OCI-LY7 (cell line): ENCODE data around the gene FAM193B. TPM values are rescaled to one million over a fixed set of nuclear protein-coding genes. Genes with fewer than 3 reads are reported as not detected.
A peak's percentile ranks its signal among the peaks of the same experiment; 100 is the strongest.

Source experiments
- BruUV-seq: library from RNA; stranded (reverse); fragments of 400-500 nt; replicated peaks from 2 replicates; lab custom pipeline; 2021; lab: Mats Ljungman, UMichigan
- CTCF ChIA-PET: fragments of 300-600 bp; sonication (Branson Sonifier 250); formaldehyde crosslinking; loops from one replicate; lab custom pipeline; 2022; ENCODE audit warnings: antibody characterized with exemption; ENCODE audit not compliant: unreplicated experiment; lab: Charles Lee
- POLR2A ChIA-PET: fragments of 300-600 bp; sonication (Branson Sonifier 250); formaldehyde crosslinking; loops from one replicate; lab custom pipeline; 2022; ENCODE audit warnings: antibody characterized with exemption; lab: Charles Lee
- DNase-seq: peaks from one replicate; pipeline ENCODE4 v3.0.0-alpha.2; 2015; ENCODE audit warnings: low spot score
- H2AFZ ChIP-seq: fragments of 200-600 bp; sonication (generic), shearing (Covaris generic); 2 replicates; pipeline ENCODE4 v1.6.1; 2014; ENCODE audit warnings: mild to moderate bottlenecking, antibody characterized with exemption, low read length, moderate library complexity
- H3K27ac ChIP-seq: fragments of 200-600 bp; sonication (generic); 2 replicates; pipeline ENCODE4 v1.5.1; 2014; ENCODE audit warnings: mixed run types, low read depth, mild to moderate bottlenecking, moderate library complexity, low read length, inconsistent platforms; ENCODE audit not compliant: poor library complexity, severe bottlenecking
- H3K36me3 ChIP-seq: fragments of 200-600 bp; sonication (generic); 2 replicates; pipeline ENCODE4 v1.6.1; 2014; ENCODE audit warnings: mild to moderate bottlenecking, antibody characterized with exemption, low read length, moderate library complexity, mixed read lengths; ENCODE audit not compliant: insufficient read depth
- H3K4me1 ChIP-seq: fragments of 200-600 bp; sonication (generic); 2 replicates; pipeline ENCODE4 v1.5.1; 2014; ENCODE audit warnings: mild to moderate bottlenecking, low read length; ENCODE audit not compliant: insufficient read depth, poor library complexity, severe bottlenecking
- H3K4me2 ChIP-seq: fragments of 200-600 bp; sonication (generic); 2 replicates; pipeline ENCODE4 v1.6.1; 2014; ENCODE audit warnings: mild to moderate bottlenecking, low read length
- H3K4me3 ChIP-seq: fragments of 200-600 bp; sonication (generic); 2 replicates; pipeline ENCODE4 v1.5.1; 2014; ENCODE audit warnings: mild to moderate bottlenecking, low read depth, low read length; ENCODE audit not compliant: poor library complexity, severe bottlenecking
- H3K79me2 ChIP-seq: fragments of 200-600 bp; sonication (generic); 2 replicates; pipeline ENCODE4 v1.6.1; 2016; ENCODE audit warnings: low read depth, mild to moderate bottlenecking, low read length, moderate library complexity, mixed read lengths; ENCODE audit not compliant: insufficient read depth
- H3K9me2 ChIP-seq: fragments of 200-600 bp; sonication (generic); 2 replicates; pipeline ENCODE4 v1.6.1; 2016; ENCODE audit warnings: mild to moderate bottlenecking, low read length, mixed read lengths; ENCODE audit not compliant: insufficient read depth
- H3K9me3 ChIP-seq: fragments of 200-600 bp; sonication (generic); 2 replicates; pipeline ENCODE4 v1.6.1; 2014; ENCODE audit warnings: mild to moderate bottlenecking, mixed run types, low read length, mixed read lengths
- H4K20me1 ChIP-seq: fragments of 200-600 bp; sonication (generic); 2 replicates; pipeline ENCODE4 v1.6.1; 2014; ENCODE audit warnings: mild to moderate bottlenecking, antibody characterized with exemption, low read length, moderate library complexity, mixed read lengths; ENCODE audit not compliant: insufficient read depth
- CTCF ChIP-seq: fragments of 200-600 bp; sonication (generic); conservative IDR thresholded peaks from 2 replicates; pipeline ENCODE4 v1.5.1; 2014; ENCODE audit warnings: mild to moderate bottlenecking, antibody characterized with exemption, low read length, moderate library complexity, mixed read lengths
- EZH2phosphoT487 ChIP-seq: fragments of 200-600 bp; sonication (generic); IDR thresholded peaks from 2 replicates; pipeline ENCODE4 v1.6.1; 2018; ENCODE audit warnings: low read depth, borderline replicate concordance, mild to moderate bottlenecking, mixed run types, antibody characterized with exemption, low read length, moderate library complexity, mixed read lengths
- intact Hi-C: fragments of 100-400 bp; cut with micrococcal nuclease; formaldehyde crosslinking; loops from one replicate; pipeline ENCODE4 v1.10.0; 2022; ENCODE audit not compliant: unreplicated experiment
- total RNA-seq, 2 experiments: library from RNA; depleted of rRNA in 1 of 2; stranded (reverse); fragments of >200 nt in 1 of 2; shearing (Covaris generic) in 1 of 2; gene quantifications; 2 replicates each; pipeline ENCODE4 v1.2.3, GENCODE V29; 2014 to 2022

FAM193B gene
- total RNA-seq, 2 experiments from 2014 or later = 63.2 to 104 TPM

GRCh38 chr5:177523711-177524538, 30.4 kb downstream of the FAM193B start:
- peaks cover 85% of the 10 kb centered on the region for H3K36me3 ChIP-seq
- no peak overlapping the region for H2AFZ ChIP-seq
- no peaks in the 10 kb centered on the region for H3K9me2 ChIP-seq
- ChIA-PET POLR2A (no interaction called here), CTCF (no interaction called here)
- TF ChIP-seq EZH2phosphoT487 (no peak), CTCF (no peak)
- no peaks in the 10 kb centered on the region for H3K9me3 ChIP-seq
- no TSS peak for BruUV-seq
- H4K20me1 ChIP-seq = no peaks in the 10 kb centered on the region
- H3K4me1 ChIP-seq = peaks cover 28% of the 10 kb centered on the region
- H3K27ac ChIP-seq = no peak overlapping the region
- DNase-seq = no peak
- intact Hi-C loops = no loop called here
- no peak overlapping the region for H3K4me2 ChIP-seq
- H3K79me2 ChIP-seq = peaks cover 16% of the 10 kb centered on the region
- H3K4me3 ChIP-seq = no peak overlapping the region

GRCh38 chr5:177520916-177521513, 33.3 kb downstream of the FAM193B start:
- no peaks in the 10 kb centered on the region for H3K9me3 ChIP-seq
- H4K20me1 ChIP-seq = no peaks in the 10 kb centered on the region
- no peaks in the 10 kb centered on the region for H3K9me2 ChIP-seq
- peak overlapping the region; percentile 60 for H3K4me2 ChIP-seq
- H3K4me3 ChIP-seq = peak overlapping the region; percentile 4
- no peak overlapping the region for H2AFZ ChIP-seq
- H3K79me2 ChIP-seq = peaks cover 24% of the 10 kb centered on the region
- H3K27ac ChIP-seq = peak overlapping the region; percentile 55
- ChIA-PET POLR2A (interaction anchor here (0.7 to 1.7 kb wide), 4 partner anchors 11 to 26 kb away, joined by 3 to 4 read pairs (median 4); partner anchors contain the start of gene DOK3), CTCF (interaction anchor here (0.6 to 1.0 kb wide), 2 partner anchors 11 to 118 kb away, joined by 3 to 4 read pairs; partner anchors contain the start of gene DOK3)
- peaks cover 69% of the 10 kb centered on the region for H3K36me3 ChIP-seq
- DNase-seq = peak; percentile 56
- BruUV-seq = no TSS peak
- H3K4me1 ChIP-seq = peaks cover 30% of the 10 kb centered on the region
- TF ChIP-seq CTCF = peak; percentile 57
- no peak for TF ChIP-seq EZH2phosphoT487
- intact Hi-C loops = no loop called here
